Activated CD4-positive, alpha-beta T cell treated with anti-CD3 and anti-CD28 coated beads, Interleukin-2, amount 50 U/mL, for 24 hours (primary cell): ENCODE data around the gene MORC2.

ENCODE experiments used
- DNase-seq, 2 donors: peaks; one replicate each; pipeline ENCODE4 v3.0.0-alpha.2; 2020; ENCODE audit warnings: low read depth in 1 of 2, low spot score in 1 of 2

Gene MORC2

GRCh38 chr22:30949934-30950660 lies 18.5 kb downstream of the MORC2 start:
- DNase-seq: no peak

- DNase-seq: no peak
These were observed 19.6 kb downstream of the MORC2 start for GRCh38 chr22:30948930-30949342.

GRCh38 chr22:30947816-30948454 lies 20.6 kb downstream of the MORC2 start:
- DNase-seq: no peak

GRCh38 chr22:30947173-30947815 lies 21.3 kb downstream of the MORC2 start:
- DNase-seq: no peak

GRCh38 chr22:30946354-30946753 lies 22.2 kb downstream of the MORC2 start:
- DNase-seq: no peak

GRCh38 chr22:30945653-30946052 lies 22.9 kb downstream of the MORC2 start:
- no peak for DNase-seq

GRCh38 chr22:30944986-30945385 lies 23.6 kb downstream of the MORC2 start:
- DNase-seq: no peak

- no peak for DNase-seq
These were observed 25.2 kb downstream of the MORC2 start for GRCh38 chr22:30943368-30943767.

GRCh38 chr22:30941363-30941740 lies 27.2 kb downstream of the MORC2 start:
- DNase-seq: no peak

- DNase-seq: peak in 1 of 2 donors; percentile 27
These were observed 27.8 kb downstream of the MORC2 start for GRCh38 chr22:30940685-30941362.

- DNase-seq: no peak
These were observed 34.5 kb downstream of the MORC2 start for GRCh38 chr22:30934053-30934452.

GRCh38 chr22:30933457-30933856 lies 35.1 kb downstream of the MORC2 start:
- DNase-seq: no peak

GRCh38 chr22:30932661-30933060 lies 35.9 kb downstream of the MORC2 start:
- DNase-seq: no peak

GRCh38 chr22:30931541-30932300 lies 36.9 kb downstream of the MORC2 start:
- no peak for DNase-seq

- no peak for DNase-seq
These were observed 38.3 kb downstream of the MORC2 start for GRCh38 chr22:30930228-30930627.

GRCh38 chr22:30928401-30928800 lies 40.2 kb downstream of the MORC2 start:
- no peak for DNase-seq

GRCh38 chr22:30927806-30928205 lies 40.8 kb downstream of the MORC2 start:
- no peak for DNase-seq

GRCh38 chr22:30926706-30927105 lies 41.9 kb downstream of the MORC2 start:
- DNase-seq: no peak

- no peak for DNase-seq
These were observed 42.9 kb downstream of the MORC2 start for GRCh38 chr22:30925667-30926066.

- no peak for DNase-seq
These were observed 45.2 kb downstream of the MORC2 start for GRCh38 chr22:30923168-30923900.
